Mesothelial cell of epicardium (in vitro differentiated cells): Measurements from ENCODE around the gene NUDCD3. TPM values are rescaled to one million over a fixed set of nuclear protein-coding genes. Genes with fewer than 3 reads are reported as not detected.
A peak's percentile ranks its signal among the peaks of the same experiment; 100 is the strongest.

Source experiments
- DNase-seq, 2 experiments: peaks; one replicate each; pipeline ENCODE4 v3.0.0; 2021; ENCODE audit warnings: low spot score in 2 of 2; ENCODE audit not compliant: unreplicated experiment in 2 of 2
- H3K27ac Mint-ChIP-seq: 2 replicates; pipeline ENCODE4 v1.8.0; 2021; ENCODE audit warnings: mixed read lengths
- H3K27me3 Mint-ChIP-seq: 2 replicates; pipeline ENCODE4 v1.8.0; 2021; ENCODE audit warnings: low read depth, mixed read lengths
- H3K36me3 Mint-ChIP-seq: 2 replicates; pipeline ENCODE4 v1.8.0; 2021; ENCODE audit warnings: mixed read lengths
- H3K4me1 Mint-ChIP-seq: 2 replicates; pipeline ENCODE4 v1.8.0; 2021; ENCODE audit warnings: mixed read lengths
- H3K4me3 Mint-ChIP-seq: 2 replicates; pipeline ENCODE4 v1.8.0; 2021; ENCODE audit warnings: mild to moderate bottlenecking, moderate library complexity, mixed read lengths
- H3K9me3 Mint-ChIP-seq: 2 replicates; pipeline ENCODE4 v1.8.0; 2021; ENCODE audit warnings: mixed read lengths
- CTCF ChIP-seq: fragments of 200-600 bp; sonication (generic); IDR thresholded peaks from one replicate; pipeline ENCODE4 v1.5.0; 2021; ENCODE audit warnings: antibody characterized with exemption; ENCODE audit not compliant: unreplicated experiment
- total RNA-seq: library from RNA; stranded (reverse); gene quantifications from 3 replicates; pipeline ENCODE4 v1.2.1, GENCODE V29; 2021

The NUDCD3 gene
- total RNA-seq, 1 donor from 2014 or later = 104 TPM

- Mint-ChIP-seq H3K9me3 (no peaks in the 10 kb centered on the region), H3K27me3 (no peaks in the 10 kb centered on the region), H3K27ac (no peak overlapping the region), H3K4me1 (no peaks in the 10 kb centered on the region), H3K4me3 (no peak overlapping the region), H3K36me3 (peaks cover 9% of the 10 kb centered on the region)
- TF ChIP-seq CTCF = no peak
- DNase-seq = peak in 1 of 2 experiments; percentile 31
Observed at GRCh38 chr7:44382459-44383265, 107.8 kb downstream of the NUDCD3 start.

- Mint-ChIP-seq H3K27me3 (peaks cover 6% of the 10 kb centered on the region), H3K4me3 (no peak overlapping the region), H3K36me3 (peaks cover 6% of the 10 kb centered on the region), H3K27ac (no peak overlapping the region), H3K4me1 (no peaks in the 10 kb centered on the region), H3K9me3 (no peaks in the 10 kb centered on the region)
- TF ChIP-seq CTCF = no peak
- DNase-seq = no peak
Observed at GRCh38 chr7:44381494-44382220, 108.8 kb downstream of the NUDCD3 start.

GRCh38 chr7:44380831-44381493 lies 109.5 kb downstream of the NUDCD3 start:
- peaks cover 9% of the 10 kb centered on the region for H3K27me3 Mint-ChIP-seq
- H3K9me3 Mint-ChIP-seq = no peaks in the 10 kb centered on the region
- no peak for TF ChIP-seq CTCF
- H3K4me3 Mint-ChIP-seq = no peak overlapping the region
- no peak overlapping the region for H3K27ac Mint-ChIP-seq
- DNase-seq = no peak
- H3K4me1 Mint-ChIP-seq = no peaks in the 10 kb centered on the region
- H3K36me3 Mint-ChIP-seq = peaks cover 6% of the 10 kb centered on the region

- no peak overlapping the region for H3K27ac Mint-ChIP-seq
- TF ChIP-seq CTCF = no peak
Observed at GRCh38 chr7:44380189-44380830, 110.1 kb downstream of the NUDCD3 start.

DNA sequence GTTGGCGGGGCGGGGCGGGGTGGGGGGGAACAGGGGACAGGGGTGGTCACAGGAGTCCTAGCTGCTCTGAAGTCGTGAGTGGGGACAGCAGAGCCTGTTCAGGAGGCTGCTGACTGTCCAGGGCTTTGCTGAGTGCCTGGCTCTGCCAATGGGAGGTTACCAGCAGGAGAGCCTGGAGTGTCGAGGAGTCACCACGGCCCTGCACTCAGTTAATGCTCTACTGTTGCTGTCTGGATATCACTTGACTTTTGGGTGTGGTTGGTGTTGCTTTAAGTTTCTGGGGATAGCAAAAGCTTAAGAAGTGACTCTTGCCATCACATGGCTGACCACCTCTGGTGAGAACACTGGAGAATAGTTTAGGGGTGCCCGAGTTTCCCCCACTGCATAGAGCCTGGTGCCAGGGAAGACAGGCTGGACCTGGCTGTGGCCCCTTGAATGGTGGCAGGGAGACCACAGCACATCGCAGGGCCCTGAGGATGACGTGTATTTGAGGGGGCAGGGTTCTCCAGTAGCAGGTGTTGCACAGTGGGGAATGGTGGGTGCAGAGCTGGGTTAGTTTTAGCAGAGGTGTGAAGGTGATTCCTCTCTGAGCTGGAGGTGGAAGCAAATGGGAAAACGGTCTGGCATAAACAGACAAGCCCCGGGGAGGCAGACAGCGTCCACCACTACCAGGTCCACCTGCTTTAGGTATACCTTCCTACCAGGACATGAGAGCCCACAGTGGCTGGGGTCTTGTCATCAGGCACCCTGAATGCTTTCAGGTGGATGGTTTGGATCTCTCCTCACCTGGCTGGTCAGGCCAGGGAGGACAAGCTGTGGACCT lies 110.9 kb downstream of the NUDCD3 start:
- Mint-ChIP-seq H3K27me3 (peaks cover 18% of the 10 kb centered on the region), H3K4me1 (no peaks in the 10 kb centered on the region), H3K4me3 (no peak overlapping the region), H3K9me3 (no peaks in the 10 kb centered on the region), H3K36me3 (no peaks in the 10 kb centered on the region), H3K27ac (no peak overlapping the region)
- TF ChIP-seq CTCF = no peak
- DNase-seq = no peak

More at GRCh38 chr7:44380189-44380830, 110.1 kb downstream of the NUDCD3 start:
- DNase-seq = no peak
- no peaks in the 10 kb centered on the region for H3K4me1 Mint-ChIP-seq
- peaks cover 12% of the 10 kb centered on the region for H3K27me3 Mint-ChIP-seq
- H3K4me3 Mint-ChIP-seq = no peak overlapping the region
- H3K9me3 Mint-ChIP-seq = no peaks in the 10 kb centered on the region
- H3K36me3 Mint-ChIP-seq = peaks cover 5% of the 10 kb centered on the region
